WERI-Rb-1 (cell line): ENCODE results near the gene MAD1L1.

Experiments used
- DNase-seq: peaks from one replicate; pipeline ENCODE4 v3.0.0-alpha.2; 2020
- H3K27ac ChIP-seq: fragments of 250-450 bp; sonication (Bioruptor Pico); 2 replicates; pipeline ENCODE4 v1.5.1; 2020; ENCODE audit warnings: mild to moderate bottlenecking, moderate library complexity
- H3K27me3 ChIP-seq: fragments of 250-450 bp; sonication (Bioruptor Pico); 2 replicates; pipeline ENCODE4 v1.5.1; 2021; ENCODE audit warnings: mild to moderate bottlenecking, low read depth, moderate library complexity; ENCODE audit not compliant: insufficient read depth, severe bottlenecking
- H3K36me3 ChIP-seq: fragments of 250-450 bp; sonication (Bioruptor Pico); 2 replicates; pipeline ENCODE4 v1.5.1; 2020; ENCODE audit warnings: mild to moderate bottlenecking, moderate library complexity
- H3K4me3 ChIP-seq: 2 replicates; pipeline ENCODE4 v1.5.1; 2011; ENCODE audit warnings: low read depth, mild to moderate bottlenecking, control low read depth, low read length
- H3K9me3 ChIP-seq: fragments of 250-450 bp; sonication (Bioruptor Pico); 2 replicates; pipeline ENCODE4 v1.5.1; 2021; ENCODE audit warnings: mild to moderate bottlenecking, moderate library complexity; ENCODE audit not compliant: severe bottlenecking
- CTCF ChIP-seq: IDR thresholded peaks from 2 replicates; pipeline ENCODE4 v1.5.1; 2011; ENCODE audit warnings: low read depth, mild to moderate bottlenecking, control low read depth, inconsistent platforms, low read length

The MAD1L1 gene

GRCh38 chr7:2131800-2132199 is 100.9 kb downstream of the MAD1L1 start:
- Histone ChIP-seq H3K9me3 (no peaks in the 10 kb centered on the region), H3K27ac (no peak overlapping the region), H3K36me3 (peaks cover 10% of the 10 kb centered on the region), H3K27me3 (no peaks in the 10 kb centered on the region), H3K4me3 (no peak overlapping the region)
- TF ChIP-seq CTCF, result no peak
- DNase-seq, result no peak

GRCh38 chr7:2131341-2131740 is 101.4 kb downstream of the MAD1L1 start:
- TF ChIP-seq CTCF, result no peak
- H3K27ac ChIP-seq, result no peak overlapping the region
- H3K9me3 ChIP-seq, result no peaks in the 10 kb centered on the region

GRCh38 chr7:2130096-2130375 is 102.7 kb downstream of the MAD1L1 start:
- Histone ChIP-seq H3K27me3 (no peaks in the 10 kb centered on the region), H3K4me3 (no peak overlapping the region), H3K9me3 (no peaks in the 10 kb centered on the region), H3K36me3 (peaks cover 14% of the 10 kb centered on the region), H3K27ac (no peak overlapping the region)
- no peak for TF ChIP-seq CTCF
- no peak for DNase-seq

More at GRCh38 chr7:2131341-2131740, 101.4 kb downstream of the MAD1L1 start:
- no peaks in the 10 kb centered on the region for H3K27me3 ChIP-seq
- peaks cover 10% of the 10 kb centered on the region for H3K36me3 ChIP-seq
- no peak for DNase-seq
- H3K4me3 ChIP-seq, result no peak overlapping the region

- no peak overlapping the region for H3K4me3 ChIP-seq
- H3K9me3 ChIP-seq, result no peaks in the 10 kb centered on the region
- no peak for TF ChIP-seq CTCF
- H3K36me3 ChIP-seq, result peaks cover 13% of the 10 kb centered on the region
- H3K27ac ChIP-seq, result no peak overlapping the region
- H3K27me3 ChIP-seq, result no peaks in the 10 kb centered on the region
- no peak for DNase-seq
Observed at GRCh38 chr7:2129323-2130095, 103.2 kb downstream of the MAD1L1 start.

GRCh38 chr7:2128601-2129322 is 104.0 kb downstream of the MAD1L1 start:
- H3K4me3 ChIP-seq, result no peak overlapping the region
- H3K36me3 ChIP-seq, result peaks cover 8% of the 10 kb centered on the region
- H3K9me3 ChIP-seq, result no peaks in the 10 kb centered on the region
- no peak for TF ChIP-seq CTCF
- no peak overlapping the region for H3K27ac ChIP-seq
- no peak for DNase-seq
- H3K27me3 ChIP-seq, result no peaks in the 10 kb centered on the region
